AG04450 (cell line): Measurements from ENCODE around the gene ARMH1. TPM values are rescaled to one million over a fixed set of nuclear protein-coding genes. Genes with fewer than 3 reads are reported as not detected.

ENCODE experiments used
- CTCF ChIA-PET: fragments of 300-600, 350-600 bp; formaldehyde crosslinking; extraction: SDS; loops from one replicate; lab custom pipeline; 2022; ENCODE audit warnings: antibody characterized with exemption, inconsistent platforms; lab: Charles Lee
- POLR2A ChIA-PET: fragments of 350-600 bp; formaldehyde crosslinking; extraction: SDS; loops from one replicate; lab custom pipeline; 2021; ENCODE audit warnings: antibody characterized with exemption, inconsistent platforms; lab: Yijun Ruan, JAX
- DNase-seq: peaks from one replicate; pipeline ENCODE4 v3.0.0-alpha.2; 2011; ENCODE audit warnings: low read depth, low spot score
- H3K27ac ChIP-seq: one replicate; pipeline ENCODE4 v1.5.1; 2012; ENCODE audit warnings: low read depth, low read length, control low read depth
- H3K27me3 ChIP-seq: one replicate; pipeline ENCODE4 v1.6.0; 2012; ENCODE audit warnings: low read length; ENCODE audit not compliant: control insufficient read depth, insufficient read depth
- H3K4me3 ChIP-seq: 2 replicates; pipeline ENCODE4 v1.5.1; 2011; ENCODE audit warnings: mild to moderate bottlenecking, low read depth, low read length, control low read depth
- H3K9me3 ChIP-seq: 2 replicates; pipeline ENCODE4 v1.5.1; 2012; ENCODE audit warnings: low read length; ENCODE audit not compliant: control insufficient read depth, insufficient read depth
- CTCF ChIP-seq: IDR thresholded peaks from 2 replicates; pipeline ENCODE4 v1.5.1; 2011; ENCODE audit warnings: low read depth, low read length, control low read depth, inconsistent platforms
- polyA plus RNA-seq: library from polyadenylated mRNA; depleted of rRNA; stranded (reverse); fragments of >200 nt; gene quantifications from 2 replicates; pipeline ENCODE4 v1.2.3, GENCODE V29; 2011

Gene ARMH1
- polyA plus RNA-seq, 1 experiment, result 2.7 TPM

GRCh38 chr1:44643721-44644334 lies 30.7 kb upstream of the ARMH1 start:
- POLR2A ChIA-PET, result interaction anchor here (4.0 kb wide), 1 partner anchor 12 kb away, joined by 30 read pairs; no protein-coding TSS in a partner anchor
- Histone ChIP-seq H3K27me3 (no peaks in the 10 kb centered on the region), H3K27ac (no peak overlapping the region), H3K4me3 (no peak overlapping the region), H3K9me3 (no peaks in the 10 kb centered on the region)
- no peak for TF ChIP-seq CTCF
- DNase-seq, result no peak
- CTCF ChIA-PET, result interaction anchor here (1.2 to 3.6 kb wide), 3 partner anchors 9 to 426 kb away, joined by 3 to 21 read pairs (median 3); no protein-coding TSS in a partner anchor

GRCh38 chr1:44644806-44645205 lies 29.7 kb upstream of the ARMH1 start:
- H3K4me3 ChIP-seq, result no peak overlapping the region
- CTCF ChIA-PET, result interaction anchor here (0.6 to 9.3 kb wide), 4 partner anchors 8 to 320 kb away, joined by 3 to 221 read pairs (median 12); no protein-coding TSS in a partner anchor

GRCh38 chr1:44645476-44646244 lies 28.9 kb upstream of the ARMH1 start:
- peak overlapping the region; percentile 90 for H3K27ac ChIP-seq
- no peak for DNase-seq
- H3K9me3 ChIP-seq, result no peaks in the 10 kb centered on the region
- no peak overlapping the region; the same call in 1 of the 2 replicates for H3K4me3 ChIP-seq
- TF ChIP-seq CTCF, result no peak
- no peaks in the 10 kb centered on the region for H3K27me3 ChIP-seq
- POLR2A ChIA-PET, result interaction anchor here (0.6 to 4.0 kb wide), 10 partner anchors 13 to 85 kb away, joined by 3 to 30 read pairs (median 5); partner anchors contain the start of genes ARMH1, RNU5D-1 and TMEM53
- CTCF ChIA-PET, result interaction anchor here (9.3 kb wide), 1 partner anchor 36 kb away, joined by 221 read pairs; no protein-coding TSS in a partner anchor

More at GRCh38 chr1:44644806-44645205, 29.7 kb upstream of the ARMH1 start:
- POLR2A ChIA-PET, result interaction anchor here (0.5 to 4.0 kb wide), 3 partner anchors 13 to 411 kb away, joined by 5 to 30 read pairs (median 5); no protein-coding TSS in a partner anchor
- TF ChIP-seq CTCF, result no peak
- H3K27ac ChIP-seq, result peak overlapping the region; percentile 90
- DNase-seq, result no peak
- H3K9me3 ChIP-seq, result no peaks in the 10 kb centered on the region
- no peaks in the 10 kb centered on the region for H3K27me3 ChIP-seq

- Histone ChIP-seq H3K27ac (peak overlapping the region; percentile 90), H3K9me3 (no peaks in the 10 kb centered on the region), H3K27me3 (no peaks in the 10 kb centered on the region), H3K4me3 (no peak overlapping the region)
- ChIA-PET POLR2A (interaction anchor here (0.6 to 4.0 kb wide), 10 partner anchors 9 to 84 kb away, joined by 3 to 30 read pairs (median 4); partner anchors contain the start of genes ARMH1, RNU5D-1 and TMEM53), CTCF (interaction anchor here (0.6 to 9.3 kb wide), 5 partner anchors 37 to 429 kb away, joined by 3 to 221 read pairs (median 4); no protein-coding TSS in a partner anchor)
- peak; percentile 69 for DNase-seq
- no peak for TF ChIP-seq CTCF
These were observed 28.0 kb upstream of the ARMH1 start for GRCh38 chr1:44646261-44647110.
